Measurements from ENCODE around the gene S100A13. TPM values are rescaled to one million over a fixed set of nuclear protein-coding genes. Genes with fewer than 3 reads are reported as not detected.
"Not testable (repeated sequence)": the region's sequence is repeated elsewhere in the genome, so short reads cannot be mapped to it uniquely, and the experiment has no call there.

Gene S100A13
- total and polyA plus RNA-seq, 9 of the 15 experiments (the other 6 are each of a cell fraction or from before 2014, with no cell fraction given), result 41.9 to 129 (median 58.0) TPM

DNA sequence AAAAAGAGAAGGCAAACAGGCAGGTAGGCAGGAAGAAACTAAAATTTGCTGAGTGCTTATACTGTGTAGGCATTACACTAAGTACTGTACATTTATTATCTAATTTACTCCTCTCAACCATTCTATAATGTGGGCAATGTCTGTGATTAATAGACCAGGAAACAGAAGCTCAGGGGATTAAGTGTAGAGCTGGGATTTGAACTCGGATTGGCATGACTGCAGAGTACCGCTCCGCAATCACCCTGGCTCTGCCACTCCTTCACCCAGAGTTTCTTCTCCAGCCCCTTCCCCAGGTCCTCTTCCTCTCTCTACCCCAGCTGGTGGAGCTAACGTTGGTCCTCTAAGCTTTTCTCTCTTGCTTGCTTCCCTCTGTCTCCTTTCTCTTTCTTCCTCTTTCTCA, 50.2 kb downstream of the S100A13 start (continued):
- TF ChIP-seq, protein P1, sequence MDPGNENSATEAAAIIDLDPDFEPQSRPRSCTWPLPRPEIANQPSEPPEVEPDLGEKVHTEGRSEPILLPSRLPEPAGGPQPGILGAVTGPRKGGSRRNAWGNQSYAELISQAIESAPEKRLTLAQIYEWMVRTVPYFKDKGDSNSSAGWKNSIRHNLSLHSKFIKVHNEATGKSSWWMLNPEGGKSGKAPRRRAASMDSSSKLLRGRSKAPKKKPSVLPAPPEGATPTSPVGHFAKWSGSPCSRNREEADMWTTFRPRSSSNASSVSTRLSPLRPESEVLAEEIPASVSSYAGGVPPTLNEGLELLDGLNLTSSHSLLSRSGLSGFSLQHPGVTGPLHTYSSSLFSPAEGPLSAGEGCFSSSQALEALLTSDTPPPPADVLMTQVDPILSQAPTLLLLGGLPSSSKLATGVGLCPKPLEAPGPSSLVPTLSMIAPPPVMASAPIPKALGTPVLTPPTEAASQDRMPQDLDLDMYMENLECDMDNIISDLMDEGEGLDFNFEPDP (CRISPR knock-in tag; IDR thresholded peaks at IDR 0.05), result no peak

DNA sequence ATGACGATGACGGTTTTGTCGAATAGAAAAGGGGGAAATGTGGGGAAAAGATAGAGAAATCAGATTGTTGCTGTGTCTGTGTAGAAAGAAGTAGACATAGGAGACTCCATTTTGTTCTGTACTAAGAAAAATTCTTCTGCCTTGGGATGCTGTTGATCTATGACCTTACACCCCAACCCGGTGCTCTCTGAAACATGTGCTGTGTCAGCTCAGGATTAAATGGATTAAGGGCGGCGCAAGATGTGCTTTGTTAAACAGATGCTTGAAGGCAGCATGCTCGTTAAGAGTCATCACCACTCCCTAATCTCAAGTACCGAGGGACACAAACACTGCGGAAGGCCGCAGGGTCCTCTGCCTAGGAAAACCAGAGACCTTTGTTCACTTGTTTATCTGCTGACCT, 51.8 kb downstream of the S100A13 start:
- H4K20me1 ChIP-seq (replicated peaks; ENCODE audit: control insufficient read depth, insufficient read depth, low read length); H3K27ac ChIP-seq (ENCODE audit: extremely low read depth, low read depth, low read length); CTCF ChIA-PET (ENCODE audit: low intra/inter-chr PET ratio); H3K9me3 ChIP-seq (replicated peaks; ENCODE audit: control insufficient read depth, insufficient read depth, low read depth, low read length); BruUV-seq (replicated peaks); H3K4me1 ChIP-seq (replicated peaks in 1 of 2; ENCODE audit: control insufficient read depth in 2 of 2, insufficient read depth in 2 of 2, low read length in 2 of 2); in situ Hi-C loops (cut with MboI); FAIRE-seq; H3K9me1 ChIP-seq (ENCODE audit: control insufficient read depth, insufficient read depth, low read length); DNase-seq (ENCODE audit: extremely low read depth in 1 of 4, low spot score in 3 of 4); H3K27me3 ChIP-seq (ENCODE audit: control insufficient read depth in 2 of 2, insufficient read depth in 2 of 2, low read length in 2 of 2); POLR2A ChIA-PET; H3K4me3 ChIP-seq; H2AFZ ChIP-seq (ENCODE audit: low read depth, low read length); H3K9ac ChIP-seq (ENCODE audit: insufficient read depth in 1 of 2, low read depth in 2 of 2, low read length in 2 of 2); H3K36me3 ChIP-seq (ENCODE audit: control insufficient read depth, insufficient read depth, low read length); H3K4me2 ChIP-seq (ENCODE audit: insufficient read depth, low read length); ATAC-seq; H3K79me2 ChIP-seq (ENCODE audit: control insufficient read depth, insufficient read depth, low read length); intact Hi-C loops (cut with micrococcal nuclease); TF ChIP-seq NR2C1 (IDR thresholded peaks at IDR 0.05): not testable (repeated sequence)
- TF ChIP-seq KDM1A (IDR thresholded peaks at IDR 0.05) (0 out of 4 replicates have a peak, but pooled peaks of 1 of the 2 experiments have one; percentile 27), ZNF316 (IDR thresholded peaks at IDR 0.05) (peak; percentile 30; the same call in 1 of the 2 replicates), NR2C1 (tag; IDR thresholded peaks at IDR 0.05) (0 out of 2 replicates have a peak, but pooled peaks have one; percentile 13), CBFA2T3 (IDR thresholded peaks at IDR 0.05) (peak; percentile 35; the same call in 1 of the 2 replicates), TAL1 (IDR thresholded peaks at IDR 0.05) (peak; percentile 13; the same call in 1 of the 2 replicates)
- TF ChIP-seq, protein P2, sequence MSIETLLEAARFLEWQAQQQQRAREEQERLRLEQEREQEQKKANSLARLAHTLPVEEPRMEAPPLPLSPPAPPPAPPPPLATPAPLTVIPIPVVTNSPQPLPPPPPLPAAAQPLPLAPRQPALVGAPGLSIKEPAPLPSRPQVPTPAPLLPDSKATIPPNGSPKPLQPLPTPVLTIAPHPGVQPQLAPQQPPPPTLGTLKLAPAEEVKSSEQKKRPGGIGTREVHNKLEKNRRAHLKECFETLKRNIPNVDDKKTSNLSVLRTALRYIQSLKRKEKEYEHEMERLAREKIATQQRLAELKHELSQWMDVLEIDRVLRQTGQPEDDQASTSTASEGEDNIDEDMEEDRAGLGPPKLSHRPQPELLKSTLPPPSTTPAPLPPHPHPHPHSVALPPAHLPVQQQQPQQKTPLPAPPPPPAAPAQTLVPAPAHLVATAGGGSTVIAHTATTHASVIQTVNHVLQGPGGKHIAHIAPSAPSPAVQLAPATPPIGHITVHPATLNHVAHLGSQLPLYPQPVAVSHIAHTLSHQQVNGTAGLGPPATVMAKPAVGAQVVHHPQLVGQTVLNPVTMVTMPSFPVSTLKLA (conservative IDR thresholded peaks at IDR 0.05), result 0 out of 4 replicates have a peak, but pooled peaks of 1 of the 2 experiments have one; percentile 28
- 9% methylated on average over 7 of the region's 10 CpGs for WGBS (ENCODE audit: insufficient coverage, low coverage, missing lambda C conversion rate)

DNA sequence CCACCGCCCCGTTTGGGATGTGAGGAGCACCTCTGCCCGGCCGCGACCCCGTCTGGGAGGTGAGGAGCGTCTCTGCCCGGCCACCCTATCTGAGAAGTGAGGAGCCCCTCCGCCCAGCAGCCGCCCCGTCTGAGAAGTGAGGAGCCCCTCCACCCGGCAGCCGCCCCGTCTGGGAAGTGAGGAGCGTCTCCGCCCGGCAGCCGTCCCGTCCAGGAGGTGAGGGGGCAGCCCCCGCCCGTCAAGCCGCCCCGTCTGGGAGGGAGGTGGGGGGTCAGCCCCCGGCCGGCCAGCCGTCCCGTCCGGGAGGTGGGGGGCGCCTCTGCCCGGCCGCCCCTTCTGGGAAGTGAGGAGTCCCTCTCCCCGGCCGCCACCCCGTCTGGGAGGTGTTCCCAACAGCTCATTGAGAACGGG, 52.2 kb downstream of the S100A13 start:
- H3K27me3 ChIP-seq (ENCODE audit: control insufficient read depth in 2 of 2, insufficient read depth in 2 of 2, low read length in 2 of 2); BruUV-seq (replicated peaks); H2AFZ ChIP-seq (ENCODE audit: low read depth, low read length); DNase-seq (ENCODE audit: extremely low read depth in 1 of 4, low spot score in 3 of 4); H3K4me3 ChIP-seq; ATAC-seq; H3K9ac ChIP-seq (ENCODE audit: insufficient read depth in 1 of 2, low read depth in 2 of 2, low read length in 2 of 2); POLR2A ChIA-PET; H3K4me2 ChIP-seq (ENCODE audit: insufficient read depth, low read length); H3K36me3 ChIP-seq (ENCODE audit: control insufficient read depth, insufficient read depth, low read length); H3K9me1 ChIP-seq (ENCODE audit: control insufficient read depth, insufficient read depth, low read length); H3K4me1 ChIP-seq (replicated peaks in 1 of 2; ENCODE audit: control insufficient read depth in 2 of 2, insufficient read depth in 2 of 2, low read length in 2 of 2); H3K79me2 ChIP-seq (ENCODE audit: control insufficient read depth, insufficient read depth, low read length); H3K9me3 ChIP-seq (replicated peaks; ENCODE audit: control insufficient read depth, insufficient read depth, low read depth, low read length); H4K20me1 ChIP-seq (replicated peaks; ENCODE audit: control insufficient read depth, insufficient read depth, low read length); in situ Hi-C loops (cut with MboI); H3K27ac ChIP-seq (ENCODE audit: extremely low read depth, low read depth, low read length); CTCF ChIA-PET (ENCODE audit: low intra/inter-chr PET ratio); intact Hi-C loops (cut with micrococcal nuclease); FAIRE-seq: not testable (repeated sequence)
- WGBS (ENCODE audit: insufficient coverage, low coverage, missing lambda C conversion rate), result 85% methylated on average over 8 of the region's 35 CpGs

All from K562 (cell line).